ENCODE results near the gene COG5.

GRCh38 chr7:107404740-107405537 lies 158.8 kb downstream of the COG5 start:
- TF ChIP-seq FOXP2 (optimal IDR thresholded peaks at IDR 0.05; ENCODE audit: borderline replicate concordance, extremely low read depth, extremely low read length, insufficient read depth): no peak
- no peak for TF ChIP-seq TAF1 (IDR thresholded peaks at IDR 0.05; ENCODE audit: borderline replicate concordance, insufficient read depth, low read length)
- no peak for TF ChIP-seq POLR2AphosphoS5 (IDR thresholded peaks at IDR 0.05; ENCODE audit: low read depth, low read length)
- no peak for TF ChIP-seq SIN3A (IDR thresholded peaks at IDR 0.05; ENCODE audit: borderline replicate concordance, insufficient read depth, low read length)

Data from PFSK-1 (cell line).